HFFc6 (cell line): Measurements from ENCODE around the gene PHF8. TPM values are rescaled to one million over a fixed set of nuclear protein-coding genes. Genes with fewer than 3 reads are reported as not detected.

Experiments
- DNase-seq: peaks from one replicate; pipeline ENCODE4 v3.0.0-alpha.2; 2018
- H3K27ac Mint-ChIP-seq: 2 replicates; pipeline ENCODE4 v1.8.0; 2020; ENCODE audit warnings: mild to moderate bottlenecking, mixed read lengths
- H3K27me3 Mint-ChIP-seq: 2 replicates; pipeline ENCODE4 v1.8.0; 2021; ENCODE audit warnings: mild to moderate bottlenecking, moderate library complexity, mixed read lengths; ENCODE audit not compliant: insufficient read depth
- H3K36me3 Mint-ChIP-seq: 2 replicates; pipeline ENCODE4 v1.8.0; 2021; ENCODE audit warnings: low read depth, mixed read lengths
- H3K4me1 Mint-ChIP-seq: 2 replicates; pipeline ENCODE4 v1.8.0; 2020; ENCODE audit warnings: low read depth, mixed read lengths
- H3K4me3 Mint-ChIP-seq: 2 replicates; pipeline ENCODE4 v1.8.0; 2020; ENCODE audit warnings: mild to moderate bottlenecking, moderate library complexity, mixed read lengths
- H3K9me3 Mint-ChIP-seq: 2 replicates; pipeline ENCODE4 v1.8.0; 2020; ENCODE audit warnings: mild to moderate bottlenecking, mixed read lengths
- total RNA-seq, 6 experiments: library from RNA; stranded (reverse); fragmentation: NEBNext Ultra II Directional; extraction: Animal tissue kit (Norgen Biotek cat#: 25700); gene quantifications; 2 replicates in 1 of 6; 3 replicates in 5 of 6; pipeline ENCODE4 v1.2.3, GENCODE V29; 2021
- TF ChIP-seq, protein P1 (sequence below): fragments of 200-600 bp; sonication (generic); IDR thresholded peaks from 2 replicates; pipeline ENCODE4 v1.5.0; 2021; ENCODE audit warnings: antibody characterized with exemption, mild to moderate bottlenecking

PHF8 gene
- total RNA-seq, 6 experiments from 2014 or later = 12.1 to 15.2 (median 14.2) TPM

DNA sequence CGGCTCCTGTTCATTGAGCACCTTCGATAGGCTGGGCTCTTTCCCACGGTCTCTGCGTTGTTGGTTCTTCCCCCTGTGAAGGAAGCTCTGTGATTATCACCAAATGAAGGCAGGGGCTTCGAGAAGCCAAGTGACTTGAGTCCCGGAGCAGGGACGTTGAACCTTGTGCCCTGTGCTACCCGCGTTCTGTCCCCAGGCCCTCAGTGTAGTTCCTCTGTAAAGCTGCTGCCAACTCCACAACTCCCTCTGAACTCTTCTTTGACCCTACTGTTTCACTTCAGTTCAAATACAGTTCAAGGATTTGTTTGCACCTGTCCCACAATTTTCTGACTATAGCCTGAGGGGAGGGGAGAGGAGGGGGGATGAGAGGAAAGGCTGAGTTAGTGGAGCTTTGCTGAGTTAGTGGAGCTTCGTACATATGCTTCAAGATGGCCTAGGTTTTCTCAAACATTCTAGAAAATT is 635 bp upstream of the PHF8 start:
- peak overlapping the region; percentile 90 for H3K4me3 Mint-ChIP-seq
- no peaks in the 10 kb centered on the region for H3K36me3 Mint-ChIP-seq
- TF ChIP-seq, protein P1, sequence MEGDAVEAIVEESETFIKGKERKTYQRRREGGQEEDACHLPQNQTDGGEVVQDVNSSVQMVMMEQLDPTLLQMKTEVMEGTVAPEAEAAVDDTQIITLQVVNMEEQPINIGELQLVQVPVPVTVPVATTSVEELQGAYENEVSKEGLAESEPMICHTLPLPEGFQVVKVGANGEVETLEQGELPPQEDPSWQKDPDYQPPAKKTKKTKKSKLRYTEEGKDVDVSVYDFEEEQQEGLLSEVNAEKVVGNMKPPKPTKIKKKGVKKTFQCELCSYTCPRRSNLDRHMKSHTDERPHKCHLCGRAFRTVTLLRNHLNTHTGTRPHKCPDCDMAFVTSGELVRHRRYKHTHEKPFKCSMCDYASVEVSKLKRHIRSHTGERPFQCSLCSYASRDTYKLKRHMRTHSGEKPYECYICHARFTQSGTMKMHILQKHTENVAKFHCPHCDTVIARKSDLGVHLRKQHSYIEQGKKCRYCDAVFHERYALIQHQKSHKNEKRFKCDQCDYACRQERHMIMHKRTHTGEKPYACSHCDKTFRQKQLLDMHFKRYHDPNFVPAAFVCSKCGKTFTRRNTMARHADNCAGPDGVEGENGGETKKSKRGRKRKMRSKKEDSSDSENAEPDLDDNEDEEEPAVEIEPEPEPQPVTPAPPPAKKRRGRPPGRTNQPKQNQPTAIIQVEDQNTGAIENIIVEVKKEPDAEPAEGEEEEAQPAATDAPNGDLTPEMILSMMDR = no peak
- H3K9me3 Mint-ChIP-seq = no peaks in the 10 kb centered on the region
- DNase-seq = no peak
- H3K4me1 Mint-ChIP-seq = peaks cover 16% of the 10 kb centered on the region
- H3K27ac Mint-ChIP-seq = peak overlapping the region; percentile 99
- no peaks in the 10 kb centered on the region; the same call in 1 of the 2 replicates for H3K27me3 Mint-ChIP-seq

DNA sequence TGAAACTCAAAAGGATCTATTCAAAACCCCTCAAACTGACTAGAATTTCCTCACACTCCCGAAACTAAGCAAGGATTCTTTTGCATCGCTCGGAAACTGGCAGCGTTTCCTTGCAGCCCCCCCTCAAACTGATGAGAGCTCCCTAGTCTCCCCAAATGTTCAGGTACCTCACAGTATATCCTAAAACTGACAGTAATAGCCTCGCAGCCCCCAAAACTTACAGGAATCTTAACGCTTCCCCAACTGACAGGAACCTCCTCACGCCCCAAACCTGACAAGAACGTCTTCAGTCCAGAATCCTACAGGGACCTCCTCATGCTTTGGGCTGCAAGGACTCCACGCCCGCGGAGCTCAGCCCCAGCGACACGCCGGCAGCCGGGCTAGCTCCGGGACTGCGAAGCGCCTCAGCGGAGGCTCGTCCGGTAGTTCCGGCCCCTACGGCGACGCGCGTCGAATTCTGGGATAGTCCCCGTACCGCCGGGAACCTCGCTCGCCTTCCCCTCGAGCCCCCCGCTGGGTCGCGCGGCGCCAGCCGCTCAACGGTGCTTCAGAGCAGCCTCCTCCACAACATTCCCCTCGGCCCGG is 640 bp downstream of the PHF8 start:
- peaks cover 16% of the 10 kb centered on the region for H3K4me1 Mint-ChIP-seq
- TF ChIP-seq, protein P1 = no peak

GRCh38 chrX:54043056-54043455 is 1.2 kb downstream of the PHF8 start:
- DNase-seq = no peak
- H3K27me3 Mint-ChIP-seq = no peaks in the 10 kb centered on the region; the same call in 1 of the 2 replicates
- H3K27ac Mint-ChIP-seq = peak overlapping the region; percentile 99
- peak overlapping the region; percentile 99 for H3K4me3 Mint-ChIP-seq
- no peaks in the 10 kb centered on the region for H3K36me3 Mint-ChIP-seq
- peaks cover 16% of the 10 kb centered on the region for H3K4me1 Mint-ChIP-seq
- TF ChIP-seq, protein P1 = no peak
- H3K9me3 Mint-ChIP-seq = no peaks in the 10 kb centered on the region

More for the DNA sequence above, 640 bp downstream of the PHF8 start:
- Mint-ChIP-seq H3K4me3 (peak overlapping the region; percentile 99), H3K36me3 (no peaks in the 10 kb centered on the region), H3K27me3 (no peaks in the 10 kb centered on the region; the same call in 1 of the 2 replicates), H3K27ac (peak overlapping the region; percentile 99), H3K9me3 (no peaks in the 10 kb centered on the region)
- no peak for DNase-seq

DNA sequence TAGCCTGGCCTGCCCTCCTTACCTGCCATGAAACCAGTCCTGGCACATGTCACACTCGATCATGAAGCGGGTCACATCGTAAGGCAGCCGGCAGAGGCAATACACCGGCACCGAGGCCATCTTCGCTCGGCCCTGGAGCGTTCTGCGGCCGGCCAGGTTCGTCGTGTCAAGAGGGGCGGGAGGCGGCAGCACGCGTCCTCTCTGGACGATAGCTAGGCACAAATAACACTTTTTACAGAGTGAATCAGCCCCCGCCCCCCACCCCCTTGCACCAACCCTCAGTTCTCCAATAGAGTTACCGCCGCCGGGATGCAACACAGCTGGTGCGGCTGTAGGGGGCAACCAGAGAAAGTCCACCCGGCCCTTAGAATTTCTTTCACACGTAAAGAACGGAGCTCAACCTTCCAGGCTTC is 1.7 kb downstream of the PHF8 start:
- Mint-ChIP-seq H3K36me3 (no peaks in the 10 kb centered on the region), H3K9me3 (no peaks in the 10 kb centered on the region), H3K4me3 (peak overlapping the region; percentile 99), H3K4me1 (peaks cover 13% of the 10 kb centered on the region), H3K27me3 (no peaks in the 10 kb centered on the region; the same call in 1 of the 2 replicates), H3K27ac (peak overlapping the region; percentile 99)
- TF ChIP-seq, protein P1 = peak; percentile 52
- DNase-seq = peak; percentile 39

- Mint-ChIP-seq H3K9me3 (no peaks in the 10 kb centered on the region), H3K27me3 (peaks cover 3% of the 10 kb centered on the region; the same call in 1 of the 2 replicates), H3K36me3 (peaks cover 12% of the 10 kb centered on the region), H3K27ac (no peak overlapping the region), H3K4me3 (no peak overlapping the region), H3K4me1 (no peaks in the 10 kb centered on the region)
- no peak for DNase-seq
- TF ChIP-seq, protein P1 = no peak
These were observed 13.9 kb downstream of the PHF8 start for GRCh38 chrX:54030329-54030728.
